Heart right ventricle (tissue), 16 donors: ENCODE measurements around the gene HLA-E. TPM values are rescaled to one million over a fixed set of nuclear protein-coding genes. Genes with fewer than 3 reads are reported as not detected.
"Not testable (repeated sequence)": the region's sequence is repeated elsewhere in the genome, so short reads cannot be mapped to it uniquely, and the experiment has no call there.

ENCODE experiments used
- ATAC-seq, 8 donors: fragments of 200-7000 bp; cut with Tn5 transposase; one replicate each; pipeline ENCODE4 v1.9.1; 2020; ENCODE audit warnings: mild to moderate bottlenecking in 8 of 8, moderate library complexity in 8 of 8, moderate number of reproducible peaks in 1 of 8
- DNase-seq, 2 donors: peaks; one replicate each; pipeline ENCODE4 v3.0.0-alpha.2; 2020
- H3K27ac ChIP-seq, 10 donors: fragments of 200-600 bp; sonication (generic) in 2 of 10; one replicate each; pipeline versions ENCODE4 v1.5.0 to v1.8.0; 2020 to 2022; ENCODE audit warnings: mild to moderate bottlenecking in 3 of 10
- H3K27me3 ChIP-seq, 7 donors: fragments of 200-600 bp; one replicate each; pipeline ENCODE4 v1.8.0; 2021 to 2022; ENCODE audit warnings: mild to moderate bottlenecking in 2 of 7
- H3K36me3 ChIP-seq, 9 donors: fragments of 200-600 bp; sonication (generic) in 1 of 9; one replicate each; pipeline versions ENCODE4 v1.5.0 to v1.8.0; 2020 to 2022; ENCODE audit warnings: mild to moderate bottlenecking in 2 of 9
- H3K4me1 ChIP-seq, 9 donors: fragments of 200-600 bp; sonication (generic) in 1 of 9; one replicate each; pipeline versions ENCODE4 v1.5.0 to v1.8.0; 2020 to 2022; ENCODE audit warnings: mild to moderate bottlenecking in 4 of 9
- H3K4me3 ChIP-seq, 10 donors: fragments of 200-600 bp; sonication (generic) in 2 of 10; one replicate each; pipeline versions ENCODE4 v1.5.0 to v1.8.0; 2020 to 2022; ENCODE audit warnings: mild to moderate bottlenecking in 7 of 10, moderate library complexity in 2 of 10
- H3K9me3 ChIP-seq, 11 donors: fragments of 200-600 bp in 10 of 11; sonication (generic) in 2 of 11; one replicate each; pipeline versions ENCODE4 v1.5.0 to v1.8.0; 2013 to 2022; ENCODE audit warnings: mild to moderate bottlenecking in 2 of 11, control low read depth in 1 of 11, moderate library complexity in 1 of 11
- CTCF ChIP-seq, 9 donors: fragments of 200-600 bp; sonication (generic) in 2 of 9; IDR thresholded peaks; one replicate each; pipeline versions ENCODE4 v1.5.0 to v1.8.0; 2021 to 2022; ENCODE audit warnings: antibody characterized with exemption in 9 of 9, mild to moderate bottlenecking in 5 of 9, moderate library complexity in 1 of 9
- WGBS, 2 donors: extraction: QIAGEN DNeasy Blood & Tissue Kit; methylation state at CpG; one replicate each; pipeline ENCODE4 v1.1.7; 2013; ENCODE audit warnings: inconsistent platforms in 1 of 2; 5-methylcytosine and 5-hydroxymethylcytosine counted together
- intact Hi-C, 10 donors: fragments of 100-400 bp; cut with DNase I; formaldehyde crosslinking; loops; one replicate each; pipeline versions ENCODE4 v1.11.1 to v1.14.2; 2022
- polyA plus RNA-seq, 2 donors: library from polyadenylated mRNA; stranded (reverse); fragments of 200-250 nt; gene quantifications; one replicate each; pipeline ENCODE4 v1.2.3, GENCODE V29; 2013
- total RNA-seq, 10 donors: library from RNA; stranded (reverse); fragmentation: NEBNext Ultra II Directional in 3 of 10; extraction: Animal tissue kit (Norgen Biotek cat#: 25700) in 3 of 10; gene quantifications; one replicate each; pipeline versions ENCODE4 v1.2.1 to v1.2.4, GENCODE V29; 2021 to 2023
- donor health status: Arrhythmogenic right ventricular cardiomyopathy.
- donor health status: ischemic (EF 13 %, LVEDD 7.1; RV severe dilation, severe dysfunction).
- donor health status: healthy with polysubstance abuse.
- donor health status: DM: no; HTN: yes; CAD: no.
- donor health status: DM: no; HTN: no; CAD: no.
- donor health status: ischemic (EF 25% LVEDD 6.9; RV normal size, moderate dysfunction).
- donor health status: ischemic (EF 25% LVEDD 5.7; RV mildly dilated, moderate dysfunction).
- donor health status: healthy.
- donor health status: DM: yes; HTN: yes; CAD: no.
- donor health status: Ischemic cardiomyopathy.
- donor health status: ischemic (EF 35%, LVEDD 5.7; RV mildly dilated, moderate dysfunction).
- donor health status: nonischemic (EF 11% LVEDD 7.7; RV severe dilation, severe dysfunction).
- donor health status: DM: yes; HTN: yes; CAD: no.
- donor health status: PGD.
- donor health status: ischemic (EF 29% LVEDD 5.4; RV normal size, mild dysfunction).
- donor health status: nonischemic (EF 23%, LVEDD 6.1; RV moderate dilation, normal function).

The HLA-E gene
- total and polyA plus RNA-seq, 12 donors, result 121 to 482 (median 164) TPM

DNA sequence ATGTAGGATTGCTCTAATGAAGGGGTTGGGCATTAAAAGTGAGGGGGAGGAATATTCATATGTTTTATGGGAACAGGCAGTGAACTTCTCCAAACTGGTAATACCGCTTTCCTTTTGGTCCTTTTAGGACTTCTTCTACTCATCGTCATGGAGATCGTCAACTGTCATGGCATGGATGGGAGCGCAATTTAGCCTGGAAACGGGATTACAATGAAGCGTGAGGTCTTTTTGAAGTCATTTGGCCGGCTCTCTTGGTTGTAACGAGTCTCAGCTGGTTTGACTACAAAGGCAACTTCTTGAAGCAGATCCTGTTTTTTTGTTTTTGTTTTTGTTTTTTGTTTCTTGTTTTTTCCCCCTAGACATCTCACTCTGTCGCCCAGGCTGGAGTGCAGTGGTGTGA lies 1.4 kb upstream of the HLA-E start:
- no peak for DNase-seq
- intact Hi-C loops, result loop anchor here in 6 of 10 donors (10.0 kb wide), 4 partner anchors 107 to 237 kb away; partner anchors contain the start of genes DHX16 (in 4 of the 6) and TUBB (in 1 of the 6)
- ATAC-seq, result no peak
- Histone ChIP-seq H3K9me3 (no peaks in the 10 kb centered on the region), H3K4me1 (peaks cover 0 to 38% (median 23%) of the 10 kb centered on the region in 9 donors), H3K27me3 (peaks cover 0 to 11% (median 5%) of the 10 kb centered on the region in 7 donors), H3K36me3 (peaks cover 0 to 30% (median 26%) of the 10 kb centered on the region in 9 donors), H3K4me3 (no peak overlapping the region), H3K27ac (peak overlapping the region in 1 of 10 donors; percentile 1)
- TF ChIP-seq CTCF (IDR thresholded peaks at IDR 0.05), result no peak
- 72 to 84% methylated on average over 9 of the region's 9 CpGs for WGBS, 2 donors

- ATAC-seq, DNase-seq, H3K9me3 ChIP-seq: not testable (repeated sequence)
- Histone ChIP-seq H3K4me1 (peaks cover 0 to 45% (median 24%) of the 10 kb centered on the region in 9 donors), H3K27ac (peak overlapping the region in 9 of 10 donors; percentile 70 to 100 (median 99)), H3K27me3 (peaks cover 0 to 11% (median 0%) of the 10 kb centered on the region in 7 donors), H3K4me3 (peak overlapping the region in 9 of 10 donors; percentile 69 to 97 (median 86)), H3K36me3 (peaks cover 0 to 38% (median 32%) of the 10 kb centered on the region in 9 donors)
- intact Hi-C loops, result loop anchor here in 7 of 10 donors (1.0 to 10.0 kb wide), 5 partner anchors 28 to 236 kb away; partner anchors contain the start of genes DHX16 (in 4 of the 7) and TUBB (in 1 of the 7)
- 87 to 94% methylated on average over 6 of the region's 6 CpGs for WGBS, 2 donors
Observed at GRCh38 chr6:30488697-30489080, 620 bp upstream of the HLA-E start.

- TF ChIP-seq CTCF (IDR thresholded peaks at IDR 0.05), result no peak
- H3K9me3 ChIP-seq, result no peaks in the 10 kb centered on the region
- peaks cover 0 to 46% (median 32%) of the 10 kb centered on the region in 9 donors for H3K36me3 ChIP-seq
- 10 to 15% methylated on average over 38 of the region's 38 CpGs for WGBS, 2 donors
- intact Hi-C loops, result loop anchor here in 2 of 10 donors (5.0 kb wide), 2 partner anchors 42 to 47 kb away; no protein-coding TSS in a partner anchor
- DNase-seq (peak; percentile 73 to 79), ATAC-seq (peak; percentile 74 to 90 (median 84))
- H3K27me3 ChIP-seq, result peaks cover 0 to 5% (median 0%) of the 10 kb centered on the region in 7 donors
- H3K4me3 ChIP-seq, result peak overlapping the region; percentile 69 to 97 (median 88)
- peaks cover 0 to 61% (median 24%) of the 10 kb centered on the region in 9 donors for H3K4me1 ChIP-seq
- peak overlapping the region; percentile 93 to 100 (median 98) for H3K27ac ChIP-seq
Observed at GRCh38 chr6:30490026-30490876, 942 bp downstream of the HLA-E start.

DNA sequence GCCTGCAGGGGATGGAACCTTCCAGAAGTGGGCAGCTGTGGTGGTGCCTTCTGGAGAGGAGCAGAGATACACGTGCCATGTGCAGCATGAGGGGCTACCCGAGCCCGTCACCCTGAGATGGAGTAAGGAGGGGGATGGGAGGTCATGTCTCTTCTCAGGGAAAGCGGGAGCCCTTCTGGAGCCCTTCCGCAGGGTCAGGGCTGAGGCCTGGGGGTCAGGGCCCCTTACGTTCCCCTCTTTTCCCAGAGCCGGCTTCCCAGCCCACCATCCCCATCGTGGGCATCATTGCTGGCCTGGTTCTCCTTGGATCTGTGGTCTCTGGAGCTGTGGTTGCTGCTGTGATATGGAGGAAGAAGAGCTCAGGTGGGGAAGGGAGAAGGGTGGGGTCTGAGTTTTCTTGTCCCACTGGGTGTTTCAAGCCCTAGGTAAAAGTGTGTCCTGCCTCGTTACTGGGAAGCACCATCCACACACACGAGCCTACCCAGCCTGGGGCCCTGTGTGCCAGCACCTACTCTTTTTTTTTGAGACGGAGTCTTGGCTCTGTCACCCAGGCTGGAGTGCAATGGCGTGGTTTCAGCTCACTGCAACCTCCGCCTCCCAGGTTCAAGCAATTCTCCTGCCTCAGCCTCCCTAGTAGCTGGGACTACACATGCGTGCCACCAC lies 2.1 kb downstream of the HLA-E start:
- 69 to 73% methylated on average over 14 of the region's 14 CpGs for WGBS, 2 donors
- H3K9me3 ChIP-seq, DNase-seq, H3K27me3 ChIP-seq, ATAC-seq: not testable (repeated sequence)
- Histone ChIP-seq H3K27ac (peak overlapping the region in 8 of 10 donors; percentile 5 to 100 (median 100)), H3K4me3 (peak overlapping the region; percentile 69 to 97 (median 88)), H3K36me3 (peaks cover 0 to 46% (median 32%) of the 10 kb centered on the region in 9 donors), H3K4me1 (peaks cover 0 to 72% (median 24%) of the 10 kb centered on the region in 9 donors)
- intact Hi-C loops, result loop anchor here in 2 of 10 donors (5.0 kb wide), 2 partner anchors 41 to 46 kb away; no protein-coding TSS in a partner anchor
